ENCODE results near the gene PATE3.

GRCh38 chr11:125762445-125762844 is 25.5 kb upstream of the PATE3 start:
- TF ChIP-seq CTCF (IDR thresholded peaks at IDR 0.05; ENCODE audit: insufficient read depth, low read depth, low read length) (no peak), EZH2 (IDR thresholded peaks at IDR 0.05; ENCODE audit: insufficient read depth, low read length) (no peak)
